ENCODE results near the gene ANXA2R.

ANXA2R gene

GRCh38 chr5:43043400-43043756 lies 3.3 kb upstream of the ANXA2R start:
- Mint-ChIP-seq H3K36me3 (ENCODE audit: low read depth) (peaks cover 25% of the 10 kb centered on the region), H3K4me3 (peak overlapping the region; percentile 93), H3K4me1 (ENCODE audit: low read depth) (peaks cover 32% of the 10 kb centered on the region), H3K27ac (peak overlapping the region; percentile 96), H3K9me3 (no peaks in the 10 kb centered on the region), H3K27me3 (ENCODE audit: low read depth) (no peaks in the 10 kb centered on the region)
- no peak for DNase-seq (ENCODE audit: low spot score)

DNA sequence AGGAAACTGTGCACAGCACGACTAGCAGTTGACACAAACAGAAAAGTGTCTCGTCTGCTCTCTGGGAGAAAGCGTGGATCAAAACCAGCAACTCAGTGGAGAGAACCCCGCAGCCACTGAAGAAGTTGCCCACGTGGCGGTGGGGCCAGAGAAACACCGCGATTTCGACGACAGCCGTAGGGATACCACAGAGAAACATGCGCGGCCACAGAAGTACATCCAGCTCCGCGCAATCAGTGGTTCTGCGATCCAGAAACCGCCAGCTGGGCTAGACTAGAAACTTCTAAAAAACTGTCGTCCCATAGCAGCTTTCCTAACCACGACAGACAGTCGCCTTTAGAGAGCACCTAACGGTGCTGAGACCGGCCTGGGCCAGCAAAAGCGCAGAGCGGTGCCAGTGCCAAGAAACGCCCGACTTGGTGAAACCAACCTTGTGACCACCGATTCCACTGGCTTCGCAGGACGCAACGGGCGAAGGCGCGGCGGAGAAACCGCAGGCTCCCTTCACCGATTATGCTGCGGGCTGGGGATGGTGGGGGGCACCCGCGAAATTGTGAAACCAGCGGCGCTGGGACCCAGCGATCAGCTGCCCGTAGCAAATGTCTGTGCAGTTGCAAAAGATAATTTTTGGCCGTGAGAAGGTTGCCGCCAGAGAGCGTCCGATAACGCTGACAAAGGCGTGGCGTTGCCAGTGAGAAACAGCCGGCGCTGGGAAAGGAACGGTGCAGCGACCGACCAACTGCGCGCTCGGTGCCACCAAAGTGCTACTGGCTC lies 2.7 kb upstream of the ANXA2R start:
- peaks cover 27% of the 10 kb centered on the region for H3K36me3 Mint-ChIP-seq (ENCODE audit: low read depth)
- peak overlapping the region; percentile 96 for H3K27ac Mint-ChIP-seq
- no peaks in the 10 kb centered on the region for H3K27me3 Mint-ChIP-seq (ENCODE audit: low read depth)
- H3K4me1 Mint-ChIP-seq (ENCODE audit: low read depth), result peaks cover 34% of the 10 kb centered on the region
- DNase-seq (ENCODE audit: low spot score), result peak; percentile 74
- H3K4me3 Mint-ChIP-seq, result peak overlapping the region; percentile 93
- no peaks in the 10 kb centered on the region for H3K9me3 Mint-ChIP-seq

DNA sequence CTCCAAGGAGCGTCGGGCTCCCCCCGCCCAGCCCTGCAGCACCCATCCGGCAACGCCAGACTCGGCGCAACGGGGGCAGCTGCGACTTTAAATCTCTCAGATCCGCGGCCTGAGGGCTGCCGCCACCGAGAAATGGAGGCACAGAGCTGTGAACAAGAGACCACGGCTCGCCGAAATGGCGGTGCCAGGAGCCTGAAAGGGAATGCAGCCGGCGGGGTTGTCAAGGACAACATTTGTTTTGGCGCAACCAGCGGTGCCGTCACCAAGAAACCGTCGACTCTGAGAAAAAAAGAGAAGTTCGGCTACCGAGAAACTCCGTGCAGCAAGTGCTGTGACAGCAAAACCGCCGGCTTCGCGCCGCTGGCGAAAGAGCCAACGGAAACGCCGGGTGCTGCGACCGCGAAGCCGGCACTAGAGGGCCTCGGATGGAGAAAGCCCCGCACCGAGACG lies 2.1 kb upstream of the ANXA2R start:
- no peaks in the 10 kb centered on the region for H3K27me3 Mint-ChIP-seq (ENCODE audit: low read depth)
- peaks cover 40% of the 10 kb centered on the region for H3K4me1 Mint-ChIP-seq (ENCODE audit: low read depth)
- no peaks in the 10 kb centered on the region for H3K9me3 Mint-ChIP-seq
- H3K27ac Mint-ChIP-seq, result peak overlapping the region; percentile 96
- DNase-seq (ENCODE audit: low spot score), result peak; percentile 79
- H3K36me3 Mint-ChIP-seq (ENCODE audit: low read depth), result peaks cover 31% of the 10 kb centered on the region
- H3K4me3 Mint-ChIP-seq, result peak overlapping the region; percentile 93

DNA sequence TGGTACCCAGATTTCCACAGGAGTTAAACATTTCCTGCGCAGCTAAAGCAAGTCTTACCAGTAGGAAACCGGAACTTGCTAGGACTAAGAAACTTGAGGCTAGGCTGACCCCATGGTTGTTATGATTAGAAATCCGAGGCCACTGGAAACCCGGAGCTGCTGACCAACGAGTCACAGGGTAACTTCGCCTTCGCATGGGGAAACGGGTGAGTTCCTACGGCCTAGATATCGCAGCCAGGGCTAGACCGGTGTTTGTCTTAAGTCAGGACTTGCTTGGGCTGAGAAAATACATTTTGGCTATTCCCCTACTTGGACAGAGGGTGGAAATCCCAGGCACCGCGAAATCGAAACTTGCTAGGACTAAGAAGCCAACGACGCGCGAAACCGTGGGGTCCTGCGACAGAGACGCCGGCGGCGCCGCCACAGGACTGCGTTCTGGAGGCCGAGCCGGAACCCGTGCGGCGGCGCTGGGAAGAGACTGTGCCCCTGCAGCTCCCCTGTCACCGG lies 1.6 kb upstream of the ANXA2R start:
- Mint-ChIP-seq H3K4me1 (ENCODE audit: low read depth) (peaks cover 44% of the 10 kb centered on the region), H3K27ac (peak overlapping the region; percentile 96), H3K4me3 (peak overlapping the region; percentile 93), H3K27me3 (ENCODE audit: low read depth) (no peaks in the 10 kb centered on the region), H3K9me3 (no peaks in the 10 kb centered on the region), H3K36me3 (ENCODE audit: low read depth) (peaks cover 31% of the 10 kb centered on the region)
- DNase-seq (ENCODE audit: low spot score), result peak; percentile 69

- no peak for DNase-seq (ENCODE audit: low spot score)
- peaks cover 44% of the 10 kb centered on the region for H3K4me1 Mint-ChIP-seq (ENCODE audit: low read depth)
These were observed 1.1 kb upstream of the ANXA2R start for GRCh38 chr5:43041110-43041668.

GRCh38 chr5:43039471-43040286 lies 440 bp downstream of the ANXA2R start:
- peaks cover 46% of the 10 kb centered on the region for H3K4me1 Mint-ChIP-seq (ENCODE audit: low read depth)
- H3K36me3 Mint-ChIP-seq (ENCODE audit: low read depth), result peaks cover 23% of the 10 kb centered on the region
- H3K27ac Mint-ChIP-seq, result peak overlapping the region; percentile 96
- peak; percentile 67 for DNase-seq (ENCODE audit: low spot score)
- H3K9me3 Mint-ChIP-seq, result no peaks in the 10 kb centered on the region
- H3K4me3 Mint-ChIP-seq, result peak overlapping the region; percentile 93
- H3K27me3 Mint-ChIP-seq (ENCODE audit: low read depth), result no peaks in the 10 kb centered on the region

More at GRCh38 chr5:43041110-43041668, 1.1 kb upstream of the ANXA2R start:
- H3K4me3 Mint-ChIP-seq, result peak overlapping the region; percentile 93
- H3K9me3 Mint-ChIP-seq, result no peaks in the 10 kb centered on the region
- peak overlapping the region; percentile 96 for H3K27ac Mint-ChIP-seq
- no peaks in the 10 kb centered on the region for H3K27me3 Mint-ChIP-seq (ENCODE audit: low read depth)
- H3K36me3 Mint-ChIP-seq (ENCODE audit: low read depth), result peaks cover 31% of the 10 kb centered on the region

DNA sequence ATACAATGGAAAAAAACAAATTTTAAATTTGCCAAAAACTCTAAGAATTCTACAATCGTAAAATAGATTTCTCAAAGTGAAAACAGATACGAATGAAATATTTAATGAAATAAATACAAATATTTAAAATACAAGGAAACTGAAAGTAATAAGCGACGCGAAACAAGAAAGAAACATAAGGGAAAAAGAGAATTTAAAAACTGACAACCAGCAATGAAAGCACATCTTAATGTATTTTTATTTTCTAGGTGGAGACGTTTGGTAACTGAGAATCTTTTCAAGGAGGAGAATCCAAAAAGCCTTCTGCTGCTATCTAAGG lies 1.0 kb downstream of the ANXA2R start:
- Mint-ChIP-seq H3K4me1 (ENCODE audit: low read depth) (peaks cover 46% of the 10 kb centered on the region), H3K9me3 (no peaks in the 10 kb centered on the region)

GRCh38 chr5:43038496-43038989 lies 1.6 kb downstream of the ANXA2R start:
- H3K9me3 Mint-ChIP-seq, result no peaks in the 10 kb centered on the region
- peaks cover 16% of the 10 kb centered on the region for H3K36me3 Mint-ChIP-seq (ENCODE audit: low read depth)

More for the DNA sequence above, 1.0 kb downstream of the ANXA2R start:
- no peaks in the 10 kb centered on the region for H3K27me3 Mint-ChIP-seq (ENCODE audit: low read depth)
- DNase-seq (ENCODE audit: low spot score), result no peak
- peak overlapping the region; percentile 96 for H3K27ac Mint-ChIP-seq
- peaks cover 17% of the 10 kb centered on the region for H3K36me3 Mint-ChIP-seq (ENCODE audit: low read depth)
- H3K4me3 Mint-ChIP-seq, result peak overlapping the region; percentile 93

DNA sequence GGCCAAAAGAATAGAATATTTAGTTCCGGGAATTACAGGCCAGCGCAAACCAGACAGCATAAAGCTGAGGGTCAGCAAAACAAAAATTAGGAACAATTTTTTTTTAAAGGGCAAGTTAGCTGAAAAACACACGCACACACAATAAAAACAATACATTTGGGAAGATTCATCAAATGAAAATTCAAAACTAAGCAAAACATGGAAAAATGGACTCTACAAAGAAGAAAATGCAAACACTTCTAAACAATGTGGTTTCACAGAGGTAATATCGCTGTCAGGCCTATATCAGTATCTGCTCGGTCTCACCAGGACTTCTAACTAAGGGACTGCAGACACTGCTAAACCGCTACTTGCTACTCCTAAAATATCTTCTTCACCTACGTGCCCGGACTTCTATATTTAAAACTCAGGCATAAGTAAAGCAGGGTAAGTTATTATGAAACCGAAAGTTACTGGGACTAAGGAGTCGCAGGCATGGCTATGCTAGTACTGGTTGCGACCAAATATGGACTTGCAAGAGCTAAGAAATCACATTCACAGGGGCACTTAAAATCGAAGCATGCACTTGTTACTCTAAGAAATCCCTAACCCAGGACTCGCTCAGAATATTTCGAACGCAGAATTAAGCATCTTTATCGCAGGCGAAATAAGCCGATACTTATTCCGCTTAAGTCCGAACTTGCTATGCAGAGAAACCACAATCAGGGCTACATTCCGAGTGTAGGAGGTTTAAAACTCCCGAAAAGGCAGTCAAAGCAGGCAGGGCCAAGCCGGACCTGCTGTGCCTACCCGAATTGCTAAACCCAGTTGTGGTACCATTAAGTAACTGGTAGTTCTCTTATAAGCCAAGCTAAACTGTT lies 2.3 kb downstream of the ANXA2R start:
- peaks cover 43% of the 10 kb centered on the region for H3K4me1 Mint-ChIP-seq (ENCODE audit: low read depth)
- DNase-seq (ENCODE audit: low spot score), result peak; percentile 46
- H3K36me3 Mint-ChIP-seq (ENCODE audit: low read depth), result peaks cover 16% of the 10 kb centered on the region
- H3K9me3 Mint-ChIP-seq, result no peaks in the 10 kb centered on the region
- peak overlapping the region; percentile 95 for H3K27ac Mint-ChIP-seq
- H3K4me3 Mint-ChIP-seq, result peak overlapping the region; percentile 93
- H3K27me3 Mint-ChIP-seq (ENCODE audit: low read depth), result no peaks in the 10 kb centered on the region

More at GRCh38 chr5:43038496-43038989, 1.6 kb downstream of the ANXA2R start:
- Mint-ChIP-seq H3K27ac (peak overlapping the region; percentile 95), H3K4me1 (ENCODE audit: low read depth) (peaks cover 46% of the 10 kb centered on the region), H3K4me3 (peak overlapping the region; percentile 93), H3K27me3 (ENCODE audit: low read depth) (no peaks in the 10 kb centered on the region)
- no peak for DNase-seq (ENCODE audit: low spot score)

- H3K4me1 Mint-ChIP-seq (ENCODE audit: low read depth), result peaks cover 40% of the 10 kb centered on the region
- H3K27me3 Mint-ChIP-seq (ENCODE audit: low read depth), result no peaks in the 10 kb centered on the region
- H3K9me3 Mint-ChIP-seq, result no peaks in the 10 kb centered on the region
- DNase-seq (ENCODE audit: low spot score), result no peak
- peak overlapping the region; percentile 95 for H3K27ac Mint-ChIP-seq
- peak overlapping the region; percentile 93 for H3K4me3 Mint-ChIP-seq
- H3K36me3 Mint-ChIP-seq (ENCODE audit: low read depth), result peaks cover 16% of the 10 kb centered on the region
These were observed 3.1 kb downstream of the ANXA2R start for GRCh38 chr5:43036856-43037635.

- Mint-ChIP-seq H3K27me3 (ENCODE audit: low read depth) (no peaks in the 10 kb centered on the region), H3K36me3 (ENCODE audit: low read depth) (peaks cover 16% of the 10 kb centered on the region), H3K9me3 (no peaks in the 10 kb centered on the region), H3K27ac (peak overlapping the region; percentile 95), H3K4me1 (ENCODE audit: low read depth) (peaks cover 36% of the 10 kb centered on the region), H3K4me3 (peak overlapping the region; percentile 93)
- no peak for DNase-seq (ENCODE audit: low spot score)
These were observed 3.7 kb downstream of the ANXA2R start for GRCh38 chr5:43036409-43036808.

DNA sequence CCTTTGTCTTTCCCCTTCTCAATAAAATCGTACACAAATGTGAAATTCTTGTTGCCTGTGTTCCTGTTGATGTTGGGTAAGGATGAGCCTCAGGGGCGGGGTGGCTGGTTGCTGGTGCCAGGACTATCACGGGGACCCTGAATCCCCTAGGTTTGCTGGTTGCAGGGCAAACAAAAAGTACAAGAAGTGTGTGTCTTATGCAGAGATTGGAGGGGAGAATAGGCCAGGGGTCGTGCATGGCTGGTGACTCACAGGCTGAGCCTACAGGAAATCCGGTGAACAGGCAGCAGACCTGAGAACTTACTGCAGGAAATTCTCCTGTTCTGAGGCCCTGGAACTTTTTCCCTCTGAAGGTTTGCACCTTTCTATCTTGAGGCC lies 5.5 kb downstream of the ANXA2R start:
- no peak for DNase-seq (ENCODE audit: low spot score)
- no peaks in the 10 kb centered on the region for H3K9me3 Mint-ChIP-seq
- no peak overlapping the region for H3K27ac Mint-ChIP-seq
- H3K4me1 Mint-ChIP-seq (ENCODE audit: low read depth), result peaks cover 38% of the 10 kb centered on the region
- no peaks in the 10 kb centered on the region for H3K27me3 Mint-ChIP-seq (ENCODE audit: low read depth)
- H3K4me3 Mint-ChIP-seq, result peak overlapping the region; percentile 2
- H3K36me3 Mint-ChIP-seq (ENCODE audit: low read depth), result peaks cover 16% of the 10 kb centered on the region

Data from T-helper 2 cell treated with Interferon-gamma antibody and Interleukin-4, amounts not matched to agents 5 μg/mL and 100 μg/mL, for 36 hours (primary cell).